Stimulated activated CD4-positive, alpha-beta T cell treated with anti-CD3 and anti-CD28 coated beads, Interleukin-2, amount 100 ng/mL, for 48 hours (primary cell): ENCODE measurements around the gene KRTAP12-4.
"Not testable (repeated sequence)": the region's sequence is repeated elsewhere in the genome, so short reads cannot be mapped to it uniquely, and the experiment has no call there.

ENCODE experiments used
- DNase-seq, 2 donors: peaks; one replicate each; pipeline ENCODE4 v3.0.0-alpha.2; 2020

KRTAP12-4 gene

DNA sequence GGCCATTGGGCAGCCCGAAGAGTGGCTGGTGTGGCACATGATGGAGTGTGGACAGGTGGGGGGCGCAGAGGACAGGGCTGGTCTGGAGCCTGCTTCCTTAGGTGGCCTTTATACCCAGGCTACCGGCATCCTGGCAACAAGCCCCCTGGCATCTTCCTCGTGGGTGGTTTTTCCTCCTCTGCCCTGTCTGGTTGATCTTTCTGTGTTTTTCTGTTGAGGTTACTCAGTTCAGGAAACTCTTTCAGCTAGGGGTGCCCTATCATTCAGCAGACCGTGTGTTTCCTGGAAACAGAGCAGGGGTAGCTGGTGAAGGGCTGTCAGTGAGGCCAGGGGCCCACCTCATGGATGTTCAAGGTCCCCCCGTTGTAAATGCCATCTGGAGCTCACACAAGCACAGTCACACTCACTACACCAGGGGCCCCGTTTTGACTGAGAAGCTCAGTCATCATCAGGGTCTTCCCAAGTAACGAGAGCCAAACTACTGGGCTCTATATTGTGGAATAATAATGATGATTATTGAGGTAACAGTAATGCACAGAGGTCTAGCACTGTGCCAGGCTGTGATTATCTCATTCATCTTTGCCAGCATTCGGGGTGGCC is at the start of gene KRTAP12-4:
Gene KRTAP12-4, minus strand, starts transcription at position 84 of the 600 bp plus-strand sequence. Its CDS starts 45 bp downstream, at position 39.
- DNase-seq = no peak

GRCh38 chr21:44703731-44704635 is 49.5 kb upstream of the KRTAP12-4 start:
- DNase-seq = no peak

GRCh38 chr21:44702973-44703730 is 48.7 kb upstream of the KRTAP12-4 start:
- DNase-seq = no peak

DNA sequence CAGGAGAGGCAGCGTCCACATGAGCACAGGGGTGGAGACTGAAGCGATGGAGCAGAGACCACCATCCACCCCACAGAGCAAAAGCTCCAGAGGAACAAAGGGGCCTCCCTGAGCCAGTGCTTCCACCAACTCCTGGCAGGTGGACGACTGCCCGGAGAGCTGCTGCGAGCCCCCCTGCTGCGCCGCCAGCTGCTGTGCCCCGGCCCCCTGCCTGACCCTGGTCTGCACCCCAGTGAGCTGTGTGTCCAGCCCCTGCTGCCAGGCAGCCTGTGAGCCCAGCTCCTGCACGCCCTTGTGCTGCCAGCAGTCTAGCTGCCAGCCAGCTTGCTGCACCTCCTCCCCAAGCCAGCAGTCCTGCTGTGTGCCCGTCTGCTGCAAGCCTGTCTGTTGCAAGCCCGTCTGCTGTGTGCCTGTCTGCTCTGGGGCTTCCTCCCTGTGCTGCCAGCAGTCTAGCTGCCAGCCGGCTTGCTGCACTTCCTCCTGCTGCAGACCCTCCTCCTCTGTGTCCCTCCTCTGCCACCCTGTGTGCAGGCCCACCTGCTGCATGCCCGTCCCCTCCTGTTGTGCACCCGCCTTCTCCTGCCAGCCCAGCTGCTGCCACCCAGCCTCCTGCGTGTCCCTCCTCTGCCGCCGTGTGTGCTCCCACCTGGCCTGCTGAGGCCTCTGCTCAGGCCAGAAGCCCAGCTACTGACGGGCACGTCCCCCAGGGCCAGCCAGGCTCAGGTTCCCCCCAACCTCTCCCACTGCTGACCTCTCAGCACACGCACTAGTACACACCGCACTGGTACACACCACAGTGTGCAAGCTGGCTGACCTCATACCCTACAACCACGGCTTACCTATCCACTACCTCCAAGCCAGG is 47.9 kb upstream of the KRTAP12-4 start:
- no peak for DNase-seq

DNA sequence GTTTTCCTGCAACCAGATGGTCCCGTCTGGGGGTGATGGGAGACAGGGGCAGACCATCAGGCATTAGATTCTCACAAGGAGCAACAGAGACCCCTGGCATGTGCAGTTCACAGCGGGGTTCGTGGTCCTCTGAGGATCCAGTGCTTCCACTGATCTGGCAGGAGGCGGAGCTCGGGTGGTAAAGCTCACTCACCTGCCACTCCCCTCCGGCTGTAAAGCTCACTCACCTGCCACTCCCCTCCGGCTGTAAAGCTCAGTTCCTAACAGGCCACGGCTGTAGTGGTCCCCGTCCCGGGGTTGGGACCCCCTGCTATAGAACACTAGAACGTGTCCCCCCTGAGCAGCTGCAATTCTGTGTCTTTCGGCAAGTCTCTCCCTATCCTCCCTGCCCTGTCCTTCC is 47.1 kb upstream of the KRTAP12-4 start:
- no peak for DNase-seq

- no peak for DNase-seq
Observed at GRCh38 chr21:44701023-44701400, 46.6 kb upstream of the KRTAP12-4 start.

- no peak for DNase-seq
Observed at GRCh38 chr21:44700101-44701022, 45.9 kb upstream of the KRTAP12-4 start.

DNA sequence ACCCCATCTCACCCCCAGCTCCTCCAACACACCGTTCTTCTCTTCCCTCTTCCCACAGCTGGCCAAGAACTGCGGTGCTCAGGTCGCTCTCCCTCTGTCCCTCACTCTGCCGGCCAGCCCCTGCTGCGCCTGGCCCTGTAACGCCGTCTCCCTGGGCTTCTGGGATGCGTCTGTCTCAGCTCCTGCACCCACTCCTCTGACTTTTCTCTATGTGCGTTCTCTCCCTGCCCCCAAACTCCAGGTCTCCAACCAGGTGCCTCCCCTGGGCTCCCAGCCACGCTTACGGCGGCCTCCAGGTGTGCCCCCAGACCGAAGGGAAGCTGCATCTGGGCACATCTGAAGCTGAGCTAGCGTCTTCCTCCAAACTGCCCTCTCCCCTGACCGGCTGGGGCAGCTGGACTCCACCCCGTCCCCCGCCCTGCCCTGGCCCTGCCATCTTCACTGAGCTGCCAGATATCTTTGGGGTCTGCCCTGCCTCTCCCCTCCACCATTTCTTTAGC is 45.1 kb upstream of the KRTAP12-4 start:
- DNase-seq = no peak

- DNase-seq = no peak
Observed at GRCh38 chr21:44697811-44698734, 43.6 kb upstream of the KRTAP12-4 start.

- DNase-seq = not testable (repeated sequence)
Observed at GRCh38 chr21:44697172-44697810, 42.8 kb upstream of the KRTAP12-4 start, which contains the start of gene KRTAP10-12. KRTAP10-12 (plus strand) TSS chr21:44697172; CDS start chr21:44697202, 30 bp downstream.

DNA sequence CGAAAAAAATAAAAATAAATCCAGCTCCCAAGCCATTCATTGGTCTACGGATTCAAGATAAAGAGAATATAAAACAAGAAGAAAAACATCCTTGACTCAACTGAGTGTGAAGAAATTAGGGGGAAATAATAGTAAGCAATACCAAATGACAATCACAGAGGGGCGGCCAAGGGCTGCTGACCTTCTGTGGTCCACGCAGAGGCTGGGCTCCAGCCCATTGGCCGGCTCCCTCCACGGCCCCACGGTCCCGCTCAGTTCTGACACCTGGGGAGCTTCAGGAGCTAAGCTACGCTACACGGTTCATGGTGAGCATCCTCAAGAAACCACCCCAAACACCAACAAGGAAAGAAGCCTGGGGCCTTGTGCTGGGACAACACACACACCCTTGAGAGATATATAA is 42.1 kb upstream of the KRTAP12-4 start:
- no peak for DNase-seq

DNA sequence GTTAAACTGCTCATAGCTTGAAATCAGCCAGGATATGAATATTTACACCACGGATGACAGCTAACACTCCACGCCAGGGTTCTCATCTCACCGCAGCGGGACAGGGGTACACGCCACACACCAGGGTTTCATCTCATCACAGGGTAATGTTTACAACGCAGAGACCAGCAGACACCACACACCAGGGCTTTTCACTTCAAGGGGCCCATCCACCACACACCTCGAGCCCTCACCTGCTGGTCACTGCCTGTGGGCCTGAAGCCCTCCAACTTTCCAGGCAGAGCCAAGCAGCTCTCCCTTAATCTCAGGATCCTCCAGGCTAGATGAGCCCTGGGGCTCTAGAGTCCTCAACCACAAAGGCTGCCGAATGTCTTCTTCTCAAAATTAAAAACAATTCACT is 41.2 kb upstream of the KRTAP12-4 start:
- DNase-seq = no peak

DNA sequence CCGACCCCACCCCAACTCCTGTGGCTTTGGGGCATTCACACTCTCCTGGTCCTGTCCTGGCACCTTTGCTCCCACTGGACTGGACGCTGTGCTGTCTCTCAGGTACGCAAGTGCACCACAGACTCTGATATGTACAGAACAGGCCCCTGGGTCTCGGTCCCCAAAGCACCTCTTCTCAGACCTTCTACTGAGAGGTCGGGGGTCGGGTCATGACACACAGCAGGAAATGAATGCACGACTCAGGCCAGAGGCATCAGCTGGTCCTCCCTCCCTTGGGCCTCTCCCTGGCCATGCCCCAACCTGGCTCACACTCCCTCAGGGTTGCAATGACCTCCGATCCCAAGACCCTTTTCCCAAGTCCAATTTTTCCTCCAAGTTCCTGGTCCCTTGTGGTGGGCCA is 40.7 kb upstream of the KRTAP12-4 start:
- no peak for DNase-seq

DNA sequence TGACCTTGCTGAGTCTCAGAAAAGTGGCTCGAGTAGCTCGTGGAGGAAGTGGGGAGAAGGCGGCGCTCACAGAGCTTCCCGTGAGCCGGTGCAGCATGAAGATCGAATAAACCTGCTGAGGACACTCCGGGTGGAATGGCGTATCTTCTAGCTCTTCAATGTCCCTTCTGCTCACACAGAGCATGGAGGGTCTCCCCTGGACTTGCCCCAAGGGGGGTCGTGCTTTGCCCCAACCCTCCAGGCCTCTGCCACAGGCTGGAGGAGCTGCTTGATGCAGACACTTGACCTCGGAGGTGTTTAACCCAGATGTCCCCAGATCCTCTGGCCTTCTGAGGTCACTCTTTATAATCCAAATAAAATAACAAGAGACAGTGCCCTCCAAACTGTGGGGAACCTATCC is 40.3 kb upstream of the KRTAP12-4 start:
- DNase-seq = no peak

DNA sequence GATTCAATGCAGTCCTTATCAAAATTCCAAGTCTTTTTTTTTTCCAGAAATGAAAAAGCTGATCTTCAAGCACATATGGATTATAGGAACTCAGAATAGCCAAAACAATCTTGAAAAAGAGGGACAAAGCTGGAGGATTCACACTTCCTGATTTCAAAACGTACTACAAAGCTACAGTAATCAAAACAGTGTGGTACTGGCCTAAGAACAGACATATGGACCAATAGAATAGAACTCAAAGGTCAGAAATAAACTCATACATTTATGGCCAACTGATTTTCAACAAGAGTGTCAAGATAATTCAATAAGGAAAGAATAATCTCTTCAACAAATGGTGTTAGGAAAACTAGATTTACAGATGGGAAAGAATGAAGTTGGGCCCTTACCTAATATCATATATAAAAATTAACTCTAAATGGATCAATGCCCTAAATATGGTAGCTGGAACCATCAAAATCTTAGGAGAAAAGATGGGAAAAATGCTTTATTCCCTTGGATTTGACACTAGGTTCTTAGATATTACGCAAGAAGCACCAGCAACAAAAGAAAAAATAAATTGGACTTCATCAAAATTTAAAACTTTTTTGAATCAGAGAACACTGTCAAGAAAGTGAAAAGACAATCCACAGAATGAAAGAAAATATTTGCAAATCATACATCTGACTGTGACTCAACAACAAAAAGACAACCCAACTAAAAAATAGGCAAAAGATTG is 38.5 kb upstream of the KRTAP12-4 start:
- DNase-seq = no peak

DNA sequence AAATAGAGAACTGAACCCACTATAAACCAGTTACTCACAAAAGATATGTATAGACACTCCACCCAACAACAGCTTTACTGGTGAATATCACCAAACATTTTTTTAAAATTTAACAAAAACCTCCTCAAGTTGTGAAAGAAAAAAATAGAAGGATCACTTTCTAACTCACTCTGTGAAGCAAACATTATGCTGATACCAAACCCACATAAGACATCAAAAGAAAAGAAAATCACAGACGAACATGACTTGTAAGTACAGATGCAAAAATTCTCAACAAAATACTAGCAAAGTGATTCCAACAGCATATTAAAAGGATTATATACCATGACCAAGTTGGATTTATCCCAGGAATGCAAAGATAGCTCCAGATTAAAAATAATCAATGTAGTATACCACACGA is 37.2 kb upstream of the KRTAP12-4 start:
- DNase-seq = no peak

DNA sequence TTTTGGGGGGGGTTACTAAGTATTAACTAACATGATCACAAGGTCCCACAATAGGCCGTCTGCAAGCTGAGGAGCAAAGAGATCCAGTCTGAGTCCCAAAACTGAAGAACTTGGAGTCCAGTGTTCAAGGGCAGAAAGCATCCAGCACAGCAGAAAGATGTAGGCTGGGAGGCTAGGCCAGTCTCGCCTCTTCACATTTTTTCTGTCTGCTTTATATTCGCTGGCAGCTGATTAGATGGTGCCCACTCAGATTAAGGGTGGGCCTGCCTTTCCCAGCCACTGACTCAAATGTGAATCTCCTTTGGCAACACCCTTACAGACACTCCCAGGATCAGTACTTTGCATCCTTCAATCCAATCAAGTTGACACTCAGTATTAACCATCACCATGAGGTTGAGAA is 35.3 kb upstream of the KRTAP12-4 start:
- not testable (repeated sequence) for DNase-seq

- DNase-seq = no peak
Observed at GRCh38 chr21:44687671-44688070, 33.2 kb upstream of the KRTAP12-4 start.
